ENCODE measurements around the gene F10.
A peak's percentile ranks its signal among the peaks of the same experiment; 100 is the strongest.

F10 gene

DNA sequence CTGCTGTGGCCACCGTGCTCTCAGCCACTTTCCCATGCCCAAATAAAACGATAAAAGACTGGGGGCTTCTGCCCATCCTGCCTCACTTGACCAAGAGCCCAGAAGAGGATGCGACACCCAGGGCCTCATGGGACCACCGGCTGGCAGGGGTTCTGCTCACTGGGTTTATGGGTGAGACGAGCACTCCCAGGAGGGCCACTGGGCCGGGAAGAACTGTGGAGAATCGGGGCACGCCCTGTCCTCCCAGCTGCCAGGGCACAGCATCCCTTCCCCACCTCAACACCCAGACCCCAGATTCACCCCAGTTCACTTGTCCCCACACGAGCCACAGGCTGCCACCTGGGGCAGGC, 4.7 kb upstream of the F10 start:
- FAIRE-seq: no peak

DNA sequence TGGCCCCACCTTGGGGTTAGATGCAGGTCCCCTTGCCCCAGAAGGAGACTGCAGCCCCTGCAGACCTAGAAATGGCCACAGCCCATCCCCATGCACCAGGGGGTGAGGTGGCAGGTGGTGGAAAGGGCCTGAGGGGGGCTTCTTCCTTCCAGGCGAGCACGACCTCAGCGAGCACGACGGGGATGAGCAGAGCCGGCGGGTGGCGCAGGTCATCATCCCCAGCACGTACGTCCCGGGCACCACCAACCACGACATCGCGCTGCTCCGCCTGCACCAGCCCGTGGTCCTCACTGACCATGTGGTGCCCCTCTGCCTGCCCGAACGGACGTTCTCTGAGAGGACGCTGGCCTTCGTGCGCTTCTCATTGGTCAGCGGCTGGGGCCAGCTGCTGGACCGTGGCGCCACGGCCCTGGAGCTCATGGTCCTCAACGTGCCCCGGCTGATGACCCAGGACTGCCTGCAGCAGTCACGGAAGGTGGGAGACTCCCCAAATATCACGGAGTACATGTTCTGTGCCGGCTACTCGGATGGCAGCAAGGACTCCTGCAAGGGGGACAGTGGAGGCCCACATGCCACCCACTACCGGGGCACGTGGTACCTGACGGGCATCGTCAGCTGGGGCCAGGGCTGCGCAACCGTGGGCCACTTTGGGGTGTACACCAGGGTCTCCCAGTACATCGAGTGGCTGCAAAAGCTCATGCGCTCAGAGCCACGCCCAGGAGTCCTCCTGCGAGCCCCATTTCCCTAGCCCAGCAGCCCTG, 4.2 kb upstream of the F10 start:
- no peak for FAIRE-seq

DNA sequence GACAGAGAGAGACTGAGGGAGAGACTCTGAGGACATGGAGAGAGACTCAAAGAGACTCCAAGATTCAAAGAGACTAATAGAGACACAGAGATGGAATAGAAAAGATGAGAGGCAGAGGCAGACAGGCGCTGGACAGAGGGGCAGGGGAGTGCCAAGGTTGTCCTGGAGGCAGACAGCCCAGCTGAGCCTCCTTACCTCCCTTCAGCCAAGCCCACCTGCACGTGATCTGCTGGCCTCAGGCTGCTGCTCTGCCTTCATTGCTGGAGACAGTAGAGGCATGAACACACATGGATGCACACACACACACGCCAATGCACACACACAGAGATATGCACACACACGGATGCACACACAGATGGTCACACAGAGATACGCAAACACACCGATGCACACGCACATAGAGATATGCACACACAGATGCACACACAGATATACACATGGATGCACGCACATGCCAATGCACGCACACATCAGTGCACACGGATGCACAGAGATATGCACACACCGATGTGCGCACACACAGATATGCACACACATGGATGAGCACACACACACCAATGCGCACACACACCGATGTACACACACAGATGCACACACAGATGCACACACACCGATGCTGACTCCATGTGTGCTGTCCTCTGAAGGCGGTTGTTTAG, 3.3 kb upstream of the F10 start:
- no peak for FAIRE-seq

DNA sequence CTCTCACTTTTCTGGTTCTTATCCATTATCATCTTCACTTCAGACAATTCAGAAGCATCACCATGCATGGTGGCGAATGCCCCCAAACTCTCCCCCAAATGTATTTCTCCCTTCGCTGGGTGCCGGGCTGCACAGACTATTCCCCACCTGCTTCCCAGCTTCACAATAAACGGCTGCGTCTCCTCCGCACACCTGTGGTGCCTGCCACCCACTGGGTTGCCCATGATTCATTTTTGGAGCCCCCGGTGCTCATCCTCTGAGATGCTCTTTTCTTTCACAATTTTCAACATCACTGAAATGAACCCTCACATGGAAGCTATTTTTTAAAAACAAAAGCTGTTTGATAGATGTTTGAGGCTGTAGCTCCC, 2.8 kb upstream of the F10 start:
- FAIRE-seq: no peak

DNA sequence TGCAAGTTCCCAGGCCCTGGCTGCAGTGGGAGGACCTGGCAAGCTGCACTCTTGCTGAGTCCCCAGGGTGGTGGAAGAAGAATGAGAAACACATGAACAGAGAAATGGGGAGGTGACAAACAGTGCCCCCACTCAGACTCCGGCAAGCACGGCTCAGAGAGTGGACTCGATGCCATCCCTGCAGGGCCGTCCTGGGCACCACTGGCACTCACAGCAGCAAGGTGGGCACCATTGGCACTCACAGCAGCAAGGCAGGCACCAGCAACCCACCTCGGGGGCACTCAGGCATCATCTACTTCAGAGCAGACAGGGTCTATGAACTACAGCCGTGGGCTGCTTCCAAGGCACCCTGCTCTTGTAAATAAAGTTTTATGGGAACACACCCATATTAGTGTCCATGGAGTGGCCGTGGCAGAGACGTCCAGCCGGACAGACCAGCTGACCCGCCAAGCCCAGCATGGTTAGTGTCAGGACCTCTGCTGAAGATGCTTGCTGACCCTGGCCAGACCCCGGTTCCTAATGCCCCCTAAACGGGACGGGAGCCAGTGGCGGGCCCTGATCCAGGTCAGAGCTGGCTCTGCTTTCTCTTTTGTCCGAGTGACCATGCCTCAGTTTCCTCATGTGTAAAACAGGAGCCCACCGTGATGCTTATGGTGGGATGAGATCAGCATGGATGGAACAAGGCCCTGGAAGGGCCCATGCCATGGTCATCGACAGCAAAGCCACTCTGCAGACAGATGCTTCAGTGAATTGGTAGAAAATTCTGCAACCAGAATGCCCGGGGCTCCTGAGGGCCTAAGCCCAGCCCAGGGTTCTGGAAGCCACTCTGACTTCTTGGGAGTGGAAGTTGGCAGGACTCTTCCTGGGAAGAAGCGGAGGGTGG, 2.1 kb upstream of the F10 start:
- FAIRE-seq: no peak

DNA sequence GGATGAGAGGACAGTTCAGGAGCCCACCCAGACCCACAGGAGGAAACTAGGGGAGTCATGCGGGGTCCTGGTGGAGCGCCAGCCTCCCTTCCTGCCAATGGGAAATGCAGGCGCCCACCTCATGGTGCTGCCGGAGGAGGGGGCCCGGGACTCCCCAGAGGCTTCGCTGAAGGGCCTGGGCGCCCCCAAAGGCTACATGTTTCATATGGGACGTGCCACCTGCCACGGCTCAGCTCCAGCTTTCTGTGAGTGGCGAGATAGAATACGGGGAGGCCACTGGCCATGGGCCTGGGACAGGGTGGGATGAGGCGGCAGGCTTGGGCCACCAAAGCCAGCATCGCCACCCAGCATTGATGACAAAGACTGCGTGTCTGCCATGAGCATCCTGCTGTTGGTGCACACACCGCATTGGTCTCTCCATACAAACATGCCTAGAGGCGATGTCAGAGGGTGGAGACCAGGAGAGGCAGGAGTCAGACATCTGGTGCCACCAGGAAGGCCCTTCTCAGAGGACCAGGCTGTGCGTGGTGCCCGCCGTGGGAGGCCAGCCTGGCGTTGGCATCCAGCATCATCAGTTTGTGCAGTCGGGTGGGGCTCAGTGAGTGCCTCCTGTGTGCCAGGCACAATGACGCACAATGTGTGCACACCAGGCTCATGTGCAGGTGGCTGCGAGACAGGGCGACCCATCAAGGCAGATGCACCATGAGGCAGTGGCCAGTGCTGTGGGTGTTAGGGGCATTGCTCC, 1.2 kb upstream of the F10 start:
- no peak for FAIRE-seq

DNA sequence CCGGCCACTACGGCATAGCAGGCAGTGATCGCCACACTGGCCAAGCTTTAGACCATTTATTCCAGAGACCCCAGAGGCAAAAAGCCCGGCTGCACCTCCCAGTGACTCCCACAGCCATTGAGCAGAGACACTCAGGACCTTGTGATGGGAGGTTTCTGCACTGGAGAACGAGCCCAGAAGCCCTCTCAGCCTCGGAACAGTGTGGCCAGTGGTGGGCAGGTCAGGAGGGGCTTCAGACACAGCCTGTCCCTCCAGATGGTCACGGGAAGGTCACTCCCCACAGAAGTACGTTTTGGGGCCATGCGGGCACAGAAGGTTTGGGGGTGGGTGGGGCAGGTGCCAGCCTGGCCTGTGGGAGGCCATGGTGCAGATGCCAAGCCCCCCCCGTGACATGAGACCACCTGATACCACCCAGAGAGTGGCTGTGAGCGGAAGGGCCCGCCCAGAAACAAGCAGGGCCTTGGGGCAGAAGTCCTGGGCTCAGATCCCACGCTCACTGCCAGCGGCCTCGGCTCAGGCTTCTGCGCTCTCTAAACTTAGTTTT, 599 bp upstream of the F10 start:
- FAIRE-seq: no peak

DNA sequence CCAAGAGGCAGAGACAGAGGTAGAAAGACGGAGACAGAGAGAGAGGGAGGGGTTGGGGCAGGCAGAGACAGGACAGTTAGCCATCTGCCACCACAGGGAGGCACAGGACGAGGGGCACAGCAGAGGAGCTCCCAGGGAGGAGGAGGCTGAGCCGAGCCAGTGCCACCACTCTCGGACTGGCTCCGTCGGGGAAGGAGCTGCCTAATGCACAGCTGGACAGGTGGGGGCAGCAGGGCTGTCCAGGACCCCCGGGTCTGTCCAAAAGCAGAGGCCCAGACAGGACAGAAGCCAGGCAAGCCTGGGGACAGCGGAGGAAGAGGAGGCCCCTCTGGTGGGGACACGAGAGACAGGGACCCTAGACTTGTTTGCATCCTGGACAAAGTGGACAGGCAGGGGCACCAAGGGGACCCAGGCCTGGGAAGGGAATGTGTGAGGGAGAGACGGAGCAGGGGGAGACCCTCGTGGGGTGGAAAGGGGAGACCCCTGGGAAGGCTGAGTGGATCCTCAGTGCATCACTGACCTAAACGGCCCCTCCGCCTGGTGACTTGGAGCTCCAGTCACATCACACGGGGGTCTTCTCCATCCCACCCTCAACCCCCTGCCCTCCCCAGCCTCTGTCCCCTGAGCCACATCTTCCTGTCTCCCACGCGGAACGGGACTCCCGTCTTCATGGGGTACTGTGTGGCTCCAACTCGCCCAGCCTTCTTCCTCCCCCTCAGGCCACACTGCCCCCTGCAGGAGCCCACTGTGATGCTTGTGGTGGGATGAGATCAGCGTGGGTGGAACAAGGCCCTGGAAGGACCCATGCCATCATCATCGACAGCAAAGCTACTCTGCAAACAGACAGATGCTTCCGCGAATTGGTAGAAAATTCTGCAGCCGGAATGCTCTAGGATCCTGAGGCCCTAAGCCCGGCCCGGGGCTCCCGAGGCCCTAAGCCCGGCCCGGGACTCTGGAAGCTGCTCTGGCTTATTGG, 915 bp downstream of the F10 start:
- FAIRE-seq: no peak

DNA sequence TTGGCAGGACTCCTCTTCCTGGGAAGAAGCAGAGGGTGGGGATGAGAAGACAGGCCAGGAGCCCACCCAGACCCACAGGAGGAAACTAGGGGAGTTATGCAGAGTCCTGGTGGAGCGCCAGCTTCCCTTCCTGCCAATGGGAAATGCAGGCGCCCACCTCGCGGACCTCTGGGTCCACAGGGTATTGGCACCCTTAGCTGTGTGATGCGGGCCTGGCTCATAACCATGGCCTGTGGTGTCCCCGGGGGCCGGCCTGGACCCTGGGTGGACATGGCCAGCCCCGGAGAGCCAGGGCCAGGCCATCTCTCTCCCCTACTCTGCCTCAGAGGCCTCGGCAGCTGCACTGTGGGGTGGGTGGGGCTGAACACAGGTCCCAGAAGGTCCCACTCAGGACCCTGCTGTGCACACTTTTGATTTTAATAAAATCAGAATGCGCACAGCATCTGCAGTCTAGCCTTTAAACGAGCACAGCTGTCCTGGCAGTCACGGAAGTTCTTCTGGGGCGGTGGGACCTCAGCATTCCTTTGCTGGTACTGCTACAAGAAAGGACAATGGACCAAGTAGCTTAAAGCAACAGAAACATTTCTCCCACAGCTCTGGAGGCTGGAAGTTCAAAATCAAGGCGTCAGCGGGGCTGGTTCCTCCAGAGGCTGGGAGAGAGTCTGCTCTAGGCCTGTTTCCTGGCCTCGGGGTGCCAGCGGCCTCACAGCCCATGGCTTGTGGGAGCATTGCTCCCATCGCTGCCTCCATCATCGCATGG, 1.8 kb downstream of the F10 start:
- FAIRE-seq: no peak

DNA sequence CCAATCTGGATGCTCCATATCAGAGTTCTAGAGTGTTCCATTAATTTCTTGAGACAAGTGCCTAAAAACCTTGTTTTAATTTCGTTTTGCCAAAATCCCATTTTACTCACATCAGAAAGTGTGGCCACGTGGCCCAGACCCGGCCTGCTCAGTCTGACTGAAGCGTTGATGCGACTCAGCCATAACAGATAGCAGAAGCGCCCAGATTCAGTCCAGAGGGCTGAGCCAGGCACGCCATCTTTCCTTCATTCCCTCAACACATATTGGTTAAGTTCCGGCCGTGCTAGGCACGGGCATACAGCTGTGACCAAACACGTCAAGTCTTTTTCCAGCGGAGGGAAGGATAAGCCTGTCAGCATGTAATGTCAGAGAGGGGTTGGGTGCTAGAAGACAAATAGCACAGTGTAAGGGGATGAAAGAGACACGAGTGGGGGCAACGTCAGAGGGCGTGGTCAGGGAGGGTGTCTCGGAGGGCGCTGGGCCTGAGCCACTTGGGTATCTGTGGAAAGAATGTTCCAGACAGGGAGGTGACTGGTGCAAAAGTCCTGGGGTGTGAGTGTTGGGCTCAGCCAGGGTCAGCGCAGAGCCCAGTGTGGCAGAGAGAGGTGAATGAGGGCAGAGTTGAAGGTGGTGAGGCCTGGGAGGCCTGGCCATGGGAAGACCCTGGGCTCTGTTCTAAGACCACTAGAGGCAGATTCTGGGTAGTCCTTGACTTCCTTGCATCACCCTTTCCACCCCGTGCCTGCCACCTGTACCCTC, 3.1 kb downstream of the F10 start:
- FAIRE-seq: no peak

DNA sequence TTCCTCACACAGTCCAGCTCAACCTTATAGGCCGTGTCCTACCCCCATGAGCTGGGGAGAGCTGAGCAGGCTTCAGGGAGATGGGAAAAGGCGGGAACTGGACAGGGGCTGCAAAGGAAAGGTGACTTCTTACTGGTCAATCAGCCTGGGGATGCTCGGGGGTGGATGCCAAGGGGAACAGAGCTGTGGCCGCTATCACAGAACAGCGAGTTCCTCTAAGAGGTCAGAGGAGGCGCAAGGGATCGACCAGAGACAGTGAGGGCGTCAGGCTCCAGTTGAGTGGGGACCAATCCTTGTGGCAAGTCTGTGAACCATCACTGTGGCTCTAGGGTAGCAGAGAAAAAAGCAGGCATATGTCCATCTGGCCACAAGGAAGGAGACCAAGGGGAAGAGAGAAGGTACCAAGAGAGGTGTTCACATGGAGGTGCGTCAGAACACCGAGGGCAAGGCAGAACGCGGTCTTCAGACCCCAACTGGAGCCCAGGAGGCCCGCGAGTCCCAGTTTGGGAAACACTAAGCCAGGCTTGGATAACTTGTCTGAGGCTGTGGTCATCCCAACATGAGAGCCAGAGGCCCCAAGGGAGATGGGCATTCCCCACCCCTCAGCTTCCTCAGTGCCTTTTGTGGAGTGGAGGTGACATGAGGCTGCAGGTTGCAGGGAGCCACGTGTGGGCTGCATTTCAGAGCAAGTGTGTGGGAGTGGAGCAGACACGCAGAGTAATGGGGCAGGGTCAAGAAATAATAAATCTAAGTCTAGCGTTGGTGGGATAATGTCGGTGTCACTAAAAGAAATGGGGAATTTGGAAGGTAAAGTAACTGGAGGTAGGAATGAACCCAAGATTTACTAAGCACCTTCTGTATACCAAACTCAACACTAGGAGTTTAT, 3.9 kb downstream of the F10 start:
- FAIRE-seq: no peak

DNA sequence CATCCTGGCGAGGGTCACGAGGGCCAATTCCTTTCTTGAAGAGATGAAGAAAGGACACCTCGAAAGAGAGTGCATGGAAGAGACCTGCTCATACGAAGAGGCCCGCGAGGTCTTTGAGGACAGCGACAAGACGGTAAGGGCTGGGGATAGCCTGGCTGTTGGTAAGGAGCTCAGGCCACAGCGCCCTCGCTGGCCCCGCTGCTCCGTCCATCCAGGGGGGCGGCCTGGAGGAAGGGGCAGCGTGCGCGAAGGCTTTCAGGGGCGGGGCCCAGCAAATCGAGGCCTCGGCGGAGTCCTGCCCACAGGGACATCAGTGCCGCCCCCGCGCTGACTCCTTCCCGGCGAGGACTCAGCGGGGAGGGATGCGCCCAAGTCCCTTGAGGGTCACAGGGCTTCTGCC, 6.9 kb downstream of the F10 start:
- no peak for FAIRE-seq

DNA sequence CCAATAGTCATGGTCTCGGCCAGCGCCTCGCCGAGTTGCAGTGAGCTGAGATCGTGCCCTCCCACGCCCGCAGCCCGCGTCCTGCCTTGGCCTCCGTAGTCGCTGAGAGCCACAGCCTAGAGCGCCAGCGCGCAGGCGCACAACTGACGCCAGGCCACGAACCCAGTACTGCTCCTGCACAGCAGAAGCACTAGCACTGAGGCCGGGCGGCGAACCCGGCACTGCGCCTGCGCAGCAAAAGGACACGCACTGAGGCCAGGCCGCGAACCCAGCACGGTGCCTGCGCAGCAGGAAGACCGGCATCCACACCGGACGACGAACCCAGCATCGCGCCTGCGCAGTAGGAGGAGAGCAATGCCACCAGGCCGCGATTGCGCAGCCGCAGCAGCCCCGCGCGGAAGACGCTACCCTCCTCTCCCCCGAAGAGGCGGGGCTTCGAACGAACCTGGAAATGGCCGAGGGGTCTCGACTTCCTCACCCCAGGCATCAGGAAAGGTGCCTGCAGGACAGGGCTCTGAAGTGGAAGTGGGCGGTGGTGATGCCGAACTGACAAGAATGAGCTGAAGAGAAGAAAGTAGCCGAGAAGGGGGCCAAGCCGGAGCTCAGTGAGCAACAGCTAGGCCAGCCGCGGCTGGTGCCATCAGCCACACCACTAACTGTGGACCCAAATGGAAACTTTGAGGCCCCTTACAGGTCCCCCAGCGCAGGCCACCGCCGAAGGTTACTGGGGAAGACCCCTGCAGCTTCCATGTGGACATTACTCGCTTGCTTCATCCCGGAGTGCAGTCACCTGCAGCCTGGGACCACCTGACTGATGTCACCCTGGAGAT, 7.5 kb downstream of the F10 start:
- no peak for FAIRE-seq

DNA sequence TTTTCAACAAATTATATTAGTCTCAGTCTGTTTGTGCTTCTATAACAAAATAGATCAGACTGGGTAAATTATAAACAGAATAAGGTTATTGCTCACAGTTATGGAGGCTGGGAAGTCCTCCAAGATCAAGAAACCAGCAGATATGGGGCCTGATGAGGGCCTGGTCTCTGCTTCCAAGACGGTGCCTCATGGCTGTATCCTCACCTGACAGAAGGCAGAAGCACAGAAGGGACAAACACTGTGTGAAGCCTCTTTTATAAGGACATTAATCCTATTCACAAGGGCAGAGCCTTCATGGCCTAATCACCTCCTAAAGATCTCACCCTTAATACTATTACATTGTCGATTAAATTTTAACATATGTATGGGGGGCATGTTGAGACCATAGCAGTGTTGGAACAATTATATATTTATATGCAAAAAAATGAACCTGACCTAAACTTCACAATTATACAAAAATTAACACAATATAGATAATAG, 12.7 kb downstream of the F10 start:
- FAIRE-seq: no peak

DNA sequence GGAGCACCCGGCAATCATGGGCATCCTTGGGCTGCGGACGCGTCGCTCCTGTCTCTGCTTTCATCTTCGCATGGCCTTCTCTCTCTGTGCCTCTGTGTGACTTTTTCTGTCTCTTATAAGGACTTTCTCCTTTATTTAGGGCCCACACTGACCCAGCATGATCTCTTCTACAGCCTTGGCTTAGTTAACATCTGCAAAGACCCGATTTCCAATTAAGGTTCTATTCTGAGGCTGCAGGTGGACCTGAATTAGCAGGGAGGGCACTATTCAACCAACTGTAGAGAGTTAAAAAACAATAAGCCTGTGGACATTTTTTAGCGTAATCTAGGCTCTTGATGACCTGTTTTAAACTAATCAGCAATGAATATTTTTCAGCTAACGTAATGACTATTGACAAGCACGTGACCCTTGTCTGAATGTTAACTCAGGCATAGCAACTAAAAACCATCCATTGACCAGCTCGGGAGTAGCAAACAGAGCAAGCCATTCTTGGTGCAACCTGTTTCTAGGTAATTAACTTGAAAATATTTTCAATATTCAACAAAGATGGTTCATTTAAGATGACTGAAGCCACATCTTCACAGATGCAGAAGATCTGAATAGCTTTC, 15.2 kb downstream of the F10 start:
- peak; percentile 38 for FAIRE-seq

DNA sequence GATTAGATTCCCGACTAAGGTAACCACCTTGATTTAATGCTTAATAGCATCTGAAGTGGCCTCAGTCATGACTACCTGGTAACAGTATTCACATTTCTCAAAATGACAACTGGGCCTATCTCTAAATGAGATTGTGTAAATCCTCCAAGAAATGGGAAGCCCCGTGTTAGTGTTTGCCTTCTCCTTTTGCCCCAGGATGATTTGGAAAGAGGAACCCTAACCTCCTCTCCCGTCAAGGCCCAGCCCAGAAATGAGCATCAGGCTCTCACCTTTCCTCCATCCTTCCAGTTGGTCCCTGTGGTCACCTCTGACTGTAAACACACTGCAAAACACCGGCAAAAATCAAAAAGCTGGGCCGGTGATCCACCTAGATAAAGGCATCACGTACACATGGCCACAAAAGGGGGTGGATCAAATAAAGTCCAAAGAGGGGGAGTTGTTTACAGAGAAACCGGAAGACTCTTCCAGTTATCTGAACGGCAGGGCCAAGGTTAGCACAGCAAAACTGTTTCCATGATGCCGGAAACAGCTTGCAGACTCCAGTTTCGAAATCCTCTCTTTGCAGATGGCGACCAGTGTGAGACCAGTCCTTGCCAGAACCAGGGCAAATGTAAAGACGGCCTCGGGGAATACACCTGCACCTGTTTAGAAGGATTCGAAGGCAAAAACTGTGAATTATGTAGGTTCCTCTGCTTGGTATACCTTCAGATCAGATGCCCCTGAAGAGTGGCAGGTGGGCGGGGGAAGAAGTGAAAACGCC, 16.4 kb downstream of the F10 start:
- FAIRE-seq: no peak

DNA sequence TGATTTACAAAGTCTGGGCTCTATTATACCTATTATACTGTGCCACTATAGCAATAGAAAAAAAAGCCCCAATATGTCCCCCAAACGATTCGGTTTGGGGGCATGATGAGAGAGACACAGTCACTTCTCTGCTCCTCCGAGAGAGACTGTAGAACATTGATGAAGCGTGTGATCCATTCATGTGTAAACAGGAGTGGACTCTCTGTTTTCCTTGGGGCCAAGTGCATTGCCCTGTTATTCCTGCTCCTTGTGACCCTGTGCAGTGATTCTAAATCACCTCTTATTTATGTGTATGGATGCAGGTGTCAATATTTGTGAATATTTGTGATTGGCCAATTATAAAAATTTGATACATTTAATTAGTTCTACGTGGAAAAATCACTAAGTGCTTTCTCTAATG, 17.0 kb downstream of the F10 start:
- FAIRE-seq: no peak

All from islet of Langerhans (tissue), 1 donor.